NCI-H2196 treated with DMSO at 0.1 percent for 48 hours (cell line): ENCODE measurements around the gene HIP1R.
"Not testable (repeated sequence)": the region's sequence is repeated elsewhere in the genome, so short reads cannot be mapped to it uniquely, and the experiment has no call there.

Source experiments
- DNase-seq: peaks from one replicate; lab custom pipeline; 2025; ENCODE audit not compliant: unreplicated experiment; lab: John Stamatoyannopoulos, UW

HIP1R gene

DNA sequence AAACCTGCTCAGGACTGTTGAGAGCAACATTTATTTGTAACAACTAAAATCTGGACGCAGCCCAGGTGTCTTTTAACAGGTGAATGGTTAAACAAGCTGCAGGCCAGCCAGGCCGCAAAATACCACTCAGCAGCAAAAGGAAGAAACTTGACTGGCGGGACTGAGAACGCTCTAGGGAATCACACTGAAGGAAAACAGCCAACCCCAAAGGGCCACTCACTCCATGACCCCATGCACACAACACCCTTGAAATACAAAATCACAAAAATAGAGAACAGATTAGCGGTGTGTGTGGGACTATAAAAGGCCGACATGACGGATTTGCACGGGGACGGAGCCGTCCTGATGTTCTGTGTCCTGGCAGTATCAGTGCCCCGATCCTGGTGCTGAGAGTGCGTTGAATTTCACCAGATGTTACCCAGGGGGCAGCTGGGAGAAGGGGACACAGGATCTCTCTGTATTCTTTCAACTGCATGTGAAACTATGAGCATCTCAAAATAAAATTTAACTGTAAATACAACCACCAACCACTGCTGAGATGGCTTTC, 37.6 kb downstream of the HIP1R start:
- no peak for DNase-seq

- no peak for DNase-seq
Observed at GRCh38 chr12:122873540-122873939, 38.3 kb downstream of the HIP1R start.

DNA sequence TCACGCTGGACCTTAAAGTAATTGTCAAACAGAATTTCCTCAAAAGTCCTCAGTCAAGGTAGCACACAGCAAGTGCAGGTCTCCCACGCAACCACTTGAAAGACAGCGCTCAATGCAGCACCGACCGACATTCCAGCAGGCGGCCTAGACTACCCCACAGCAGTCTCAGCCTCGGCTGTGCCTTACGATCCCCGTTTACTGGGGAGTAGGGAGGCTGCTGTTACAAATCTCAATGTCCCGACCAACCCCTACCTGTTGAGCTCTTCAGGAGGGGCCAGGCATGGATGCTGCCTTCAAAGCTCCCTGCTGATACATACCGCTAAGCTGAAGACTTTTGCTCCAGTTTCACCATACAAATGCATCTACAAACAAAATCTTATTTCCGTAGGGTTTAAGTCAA, 38.8 kb downstream of the HIP1R start:
- DNase-seq, result no peak

DNA sequence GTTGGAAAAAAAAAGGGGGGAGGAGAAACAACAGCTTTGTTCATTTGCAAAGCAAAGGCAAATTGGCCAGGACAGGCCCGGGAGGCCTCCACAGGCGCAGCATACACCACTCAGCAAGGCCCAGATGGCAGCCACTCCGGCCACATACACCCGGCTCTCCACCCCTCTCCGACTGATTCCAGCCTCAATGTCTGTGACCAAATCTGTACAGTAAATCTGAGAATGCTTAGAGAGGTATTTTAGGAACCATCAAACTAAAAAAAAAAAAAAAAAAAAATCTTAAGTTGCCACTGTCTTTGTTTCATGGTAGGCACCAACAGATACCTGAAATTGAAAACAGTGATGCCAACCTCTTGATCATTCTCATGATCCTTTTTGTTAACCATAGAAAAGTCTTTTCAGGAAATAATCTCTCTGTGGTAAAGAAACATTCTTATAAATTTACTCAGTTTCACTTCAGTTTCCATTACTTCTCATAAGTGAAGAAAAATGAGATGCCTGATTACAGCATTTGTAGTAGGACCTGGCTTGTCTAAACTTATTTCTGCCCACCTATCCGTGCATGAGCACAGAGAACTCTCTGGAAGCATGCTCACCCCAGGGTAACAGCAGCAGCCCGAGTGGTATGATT, 40.4 kb downstream of the HIP1R start:
- no peak for DNase-seq

DNA sequence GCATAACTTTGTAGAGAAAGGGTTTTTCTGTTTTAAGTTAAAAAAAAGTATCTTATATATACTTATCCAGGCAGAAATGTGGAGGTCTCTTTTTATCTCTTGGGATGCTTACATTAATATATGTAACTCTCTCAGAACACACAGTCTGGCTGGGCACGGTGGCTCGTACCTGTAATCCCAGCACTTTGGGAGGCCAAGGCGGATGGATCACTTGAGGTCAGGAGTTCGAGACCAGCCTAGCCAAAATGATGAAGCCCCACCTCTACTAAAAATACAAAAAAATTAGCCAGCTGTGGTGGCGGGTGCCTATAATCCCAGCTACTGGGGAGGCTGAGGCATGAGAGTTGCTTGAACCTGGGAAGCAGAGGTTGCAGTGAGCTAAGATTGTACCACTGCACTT, 41.0 kb downstream of the HIP1R start:
- not testable (repeated sequence) for DNase-seq

GRCh38 chr12:122876731-122877130, 41.5 kb downstream of the HIP1R start:
- DNase-seq, result no peak

GRCh38 chr12:122878780-122879612, 43.7 kb downstream of the HIP1R start:
- DNase-seq, result no peak

DNA sequence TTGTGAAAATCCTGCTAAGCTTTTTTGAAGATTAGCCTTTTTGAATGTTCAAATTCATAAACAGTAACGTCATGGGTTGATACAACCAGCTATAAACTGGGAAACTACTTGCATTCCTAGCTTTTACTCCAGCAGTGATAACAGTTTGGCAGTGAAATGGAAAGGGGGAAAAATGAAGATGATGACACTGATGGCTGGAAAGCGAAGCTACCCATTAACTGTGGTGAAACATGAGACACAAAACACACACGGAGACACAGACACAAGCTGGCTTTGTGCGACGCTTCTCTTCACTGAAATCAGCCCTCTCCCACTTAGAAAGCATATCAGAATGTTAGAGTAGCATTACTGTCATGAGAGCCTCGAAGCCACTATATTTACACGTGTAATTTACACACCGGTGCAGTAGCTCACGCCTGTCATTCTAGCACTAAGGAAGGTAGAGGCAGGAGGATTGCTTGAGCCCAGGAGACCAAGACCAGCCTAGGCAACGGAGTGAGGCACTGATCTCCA, 45.0 kb downstream of the HIP1R start:
- DNase-seq, result no peak

DNA sequence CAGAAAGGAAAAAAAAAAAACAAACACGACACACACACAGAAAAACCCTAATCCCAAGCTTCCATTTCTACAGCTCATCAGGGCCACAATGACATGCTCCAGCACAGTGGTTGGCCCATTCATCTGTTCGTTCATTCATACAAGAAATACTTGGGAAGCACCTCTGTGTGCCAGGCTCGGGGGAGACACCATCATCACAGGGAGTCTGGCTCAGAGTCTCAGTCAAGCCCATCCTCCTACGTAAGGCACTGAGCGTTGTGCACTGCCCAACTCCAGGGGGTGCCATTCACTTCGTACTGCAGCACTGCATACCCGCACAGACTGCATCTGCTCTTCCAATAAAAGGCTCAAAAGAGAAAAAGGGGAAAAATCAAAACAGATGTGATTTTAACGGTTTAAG, 45.4 kb downstream of the HIP1R start:
- DNase-seq, result no peak

- DNase-seq, result no peak
Observed at GRCh38 chr12:122882908-122883558, 47.8 kb downstream of the HIP1R start.

DNA sequence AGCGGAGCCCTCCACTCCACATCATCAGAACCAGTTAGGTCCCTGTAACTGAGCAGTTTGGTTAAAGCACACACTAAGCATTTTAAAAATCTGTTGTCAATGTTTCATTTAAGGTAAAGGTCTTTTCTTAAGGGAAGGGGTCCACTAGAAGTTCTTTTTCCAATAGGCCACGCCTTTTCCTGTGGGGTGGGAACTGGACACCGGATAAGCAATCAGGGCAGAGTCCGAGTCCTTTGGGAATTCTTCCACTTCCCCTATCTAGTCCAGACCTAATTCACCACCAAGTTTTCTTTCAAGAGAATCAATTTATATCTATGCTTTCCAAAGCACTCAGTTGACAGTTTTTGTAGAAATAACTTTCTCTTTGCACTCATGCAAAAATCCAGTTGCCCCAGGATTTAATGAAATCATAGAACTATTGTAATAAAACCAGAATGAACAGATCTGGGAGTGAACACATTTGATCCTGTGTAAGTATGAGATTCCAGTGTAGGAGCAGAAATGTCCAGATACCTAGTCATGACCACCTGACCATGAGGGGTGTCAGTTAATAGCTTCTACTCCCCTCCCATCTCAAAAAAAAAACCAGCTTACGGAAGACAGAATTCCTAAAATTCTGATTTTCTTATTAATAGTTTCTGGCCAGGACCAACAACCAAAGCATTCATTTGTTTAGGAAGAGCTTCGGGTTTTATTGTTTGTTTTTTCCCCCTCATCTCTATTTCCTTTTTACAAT, 49.0 kb downstream of the HIP1R start:
- DNase-seq, result no peak

GRCh38 chr12:122884860-122885259, 49.6 kb downstream of the HIP1R start:
- no peak for DNase-seq

DNA sequence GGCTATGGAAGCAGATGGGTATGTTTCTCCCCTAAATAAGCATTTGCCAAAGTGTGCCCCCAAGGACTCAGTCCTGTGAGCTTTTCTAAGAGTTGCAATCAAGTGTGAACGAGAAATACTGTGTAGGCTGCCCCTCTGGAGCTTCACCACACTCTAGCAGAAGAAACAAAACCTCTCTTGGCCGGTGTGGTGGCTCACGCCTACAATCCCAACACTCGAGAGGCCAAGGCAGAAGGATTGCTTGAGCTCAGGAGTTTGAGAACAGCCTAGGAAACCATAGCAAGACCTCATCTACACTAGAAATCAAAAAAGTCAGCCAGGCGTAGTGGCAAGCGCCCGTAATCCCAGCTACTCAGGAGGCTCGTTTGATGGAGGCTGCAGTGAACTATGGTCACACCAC, 50.9 kb downstream of the HIP1R start:
- no peak for DNase-seq

GRCh38 chr12:122886851-122887818, 51.9 kb downstream of the HIP1R start:
- DNase-seq, result no peak

DNA sequence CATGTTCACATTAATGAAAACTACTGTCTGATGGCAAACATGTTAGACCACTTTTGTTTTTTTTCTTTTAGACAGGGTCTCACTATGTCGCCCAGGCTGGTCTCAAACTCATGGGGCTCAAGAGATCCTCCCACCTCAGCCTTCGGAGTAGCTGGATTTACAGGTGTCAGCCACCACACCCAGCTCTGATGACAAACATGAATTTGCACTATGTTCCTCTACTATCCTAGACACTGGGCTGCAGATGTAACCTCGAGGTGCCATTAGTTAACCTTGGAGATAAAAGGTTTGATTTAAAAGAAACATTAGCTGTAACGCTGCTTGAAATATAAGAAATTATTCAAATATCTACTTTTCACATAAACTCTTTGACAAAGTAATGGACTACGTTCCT, 52.6 kb downstream of the HIP1R start:
- DNase-seq, result no peak

GRCh38 chr12:122888232-122888752, 53.0 kb downstream of the HIP1R start:
- DNase-seq, result peak; percentile 87

GRCh38 chr12:122889761-122890520, 54.7 kb downstream of the HIP1R start:
- no peak for DNase-seq

- DNase-seq, result no peak
Observed at GRCh38 chr12:122891661-122892525, 56.6 kb downstream of the HIP1R start.
